ENCODE data around the gene TMEM121. TPM values are rescaled to one million over a fixed set of nuclear protein-coding genes. Genes with fewer than 3 reads are reported as not detected.
A peak's percentile ranks its signal among the peaks of the same experiment; 100 is the strongest.

Gene TMEM121
- total RNA-seq: under 1 TPM in 2 of 3 donors, not detected in 1; 0.54 to 0.80 TPM
- total RNA-seq (2013): 0.20 TPM

GRCh38 chr14:105525861-105526775, at the start of gene TMEM121:
TMEM121 (plus strand) TSS chr14:105526583; CDS start chr14:105528835, 2,252 bp downstream.
- Histone ChIP-seq H3K27ac (ENCODE audit: low read length) (no peak within 1 kb of the TSS), H3K27me3 (ENCODE audit: control insufficient read depth, insufficient read depth, low read length) (peaks cover 15% of the 10 kb centered on the region), H3K4me1 (ENCODE audit: control insufficient read depth, insufficient read depth, low read length) (peaks cover 43% of the 10 kb centered on the region), H3K4me3 (ENCODE audit: low read length) (no peak within 1 kb of the TSS), H3K36me3 (ENCODE audit: control insufficient read depth, insufficient read depth, low read length) (no peaks in the 10 kb centered on the region), H3K9me3 (ENCODE audit: control insufficient read depth, insufficient read depth, low read length) (no peaks in the 10 kb centered on the region)
- Mint-ChIP-seq H3K4me1 (peaks cover 4 to 23% of the 10 kb centered on the region in 2 donors), H3K27me3 (ENCODE audit: low read depth in 2 of 2) (peaks cover 5 to 42% of the 10 kb centered on the region in 2 donors), H3K4me3 (peak within 1 kb of the TSS; percentile 87), H3K9me3 (no peaks in the 10 kb centered on the region), H3K36me3 (no peaks in the 10 kb centered on the region), H3K27ac (peak within 1 kb of the TSS in 1 of 2 donors; percentile 60)
- ATAC-seq (peak in 2 of 3 donors; percentile 39 to 45), DNase-seq (peak; percentile 31 to 64)
- under 1% methylated on average over 88 of the region's 88 CpGs for WGBS (ENCODE audit: insufficient coverage)
- intact Hi-C loops (cut with micrococcal nuclease): loop anchor here (5.0 kb wide), 1 partner anchor 34 kb away; the partner anchor contains the start of gene TEDC1
- no peak for TF ChIP-seq CTCF (IDR thresholded peaks at IDR 0.05)

GRCh38 chr14:105476831-105477659, 49.3 kb upstream of the TMEM121 start:
- peaks cover 0 to 9% of the 10 kb centered on the region in 2 donors for H3K27me3 Mint-ChIP-seq (ENCODE audit: low read depth in 2 of 2)
- no peaks in the 10 kb centered on the region for H3K9me3 Mint-ChIP-seq
- WGBS (ENCODE audit: insufficient coverage): 50% methylated on average over 16 of the region's 16 CpGs
- Histone ChIP-seq H3K4me3 (ENCODE audit: low read length) (no peak overlapping the region), H3K36me3 (ENCODE audit: control insufficient read depth, insufficient read depth, low read length) (no peaks in the 10 kb centered on the region), H3K27me3 (ENCODE audit: control insufficient read depth, insufficient read depth, low read length) (peaks cover 24% of the 10 kb centered on the region), H3K4me1 (ENCODE audit: control insufficient read depth, insufficient read depth, low read length) (peaks cover 70% of the 10 kb centered on the region), H3K9me3 (ENCODE audit: control insufficient read depth, insufficient read depth, low read length) (no peaks in the 10 kb centered on the region), H3K27ac (ENCODE audit: low read length) (no peak overlapping the region)
- ATAC-seq (no peak), DNase-seq (peak in 1 of 2 donors; percentile 21)
- H3K4me3 Mint-ChIP-seq: peak overlapping the region; percentile 68
- peaks cover 7 to 46% of the 10 kb centered on the region in 2 donors for H3K4me1 Mint-ChIP-seq
- H3K36me3 Mint-ChIP-seq: no peaks in the 10 kb centered on the region
- TF ChIP-seq CTCF (IDR thresholded peaks at IDR 0.05): no peak
- peak overlapping the region; percentile 81 to 89 for H3K27ac Mint-ChIP-seq
- intact Hi-C loops (cut with micrococcal nuclease): no loop called here

GRCh38 chr14:105477660-105478397, 48.6 kb upstream of the TMEM121 start:
- Mint-ChIP-seq H3K36me3 (no peaks in the 10 kb centered on the region), H3K27ac (peak overlapping the region; percentile 81 to 89), H3K4me3 (peak overlapping the region; percentile 68), H3K9me3 (no peaks in the 10 kb centered on the region), H3K27me3 (ENCODE audit: low read depth in 2 of 2) (peaks cover 0 to 9% of the 10 kb centered on the region in 2 donors), H3K4me1 (peaks cover 12 to 54% of the 10 kb centered on the region in 2 donors)
- 10% methylated on average over 52 of the region's 56 CpGs for WGBS (ENCODE audit: insufficient coverage)
- Histone ChIP-seq H3K36me3 (ENCODE audit: control insufficient read depth, insufficient read depth, low read length) (no peaks in the 10 kb centered on the region), H3K9me3 (ENCODE audit: control insufficient read depth, insufficient read depth, low read length) (no peaks in the 10 kb centered on the region), H3K4me3 (ENCODE audit: low read length) (no peak overlapping the region), H3K27ac (ENCODE audit: low read length) (peak overlapping the region; percentile 57), H3K4me1 (ENCODE audit: control insufficient read depth, insufficient read depth, low read length) (peaks cover 77% of the 10 kb centered on the region), H3K27me3 (ENCODE audit: control insufficient read depth, insufficient read depth, low read length) (peaks cover 24% of the 10 kb centered on the region)
- ATAC-seq: peak; percentile 8 to 31 (median 26)
- TF ChIP-seq CTCF (IDR thresholded peaks at IDR 0.05): no peak
- intact Hi-C loops (cut with micrococcal nuclease): no loop called here
- peak in 1 of 2 donors; percentile 88 for DNase-seq

Measured in natural killer cell (primary cell).